HepG2 (cell line): ENCODE results near the gene MT1M. TPM values are rescaled to one million over a fixed set of nuclear protein-coding genes. Genes with fewer than 3 reads are reported as not detected.

Experiments used
- AKAP8 ChIP-seq: sonication (generic); formaldehyde crosslinking; IDR thresholded peaks from 2 replicates; pipeline ENCODE4 v1.5.1; 2020; ENCODE audit warnings: mild to moderate bottlenecking, missing genetic modification reagents
- ARNT2 ChIP-seq: sonication (generic); formaldehyde crosslinking; IDR thresholded peaks from 2 replicates; pipeline ENCODE4 v1.8.0; 2022; ENCODE audit warnings: mild to moderate bottlenecking, low read depth, missing genetic modification reagents, moderate library complexity
- CENPT ChIP-seq: sonication (generic); formaldehyde crosslinking; IDR thresholded peaks from 2 replicates; pipeline ENCODE4 v1.8.0; 2022; ENCODE audit warnings: low read depth, mild to moderate bottlenecking, moderate library complexity, missing genetic modification reagents
- ERF ChIP-seq: IDR thresholded peaks from 2 replicates; pipeline ENCODE4 v1.6.1; 2018; ENCODE audit warnings: missing biosample characterization, missing genetic modification reagents
- ESRRA ChIP-seq: sonication (generic); formaldehyde crosslinking; IDR thresholded peaks from 2 replicates; pipeline ENCODE4 v1.5.1; 2020; ENCODE audit warnings: mild to moderate bottlenecking, low read depth, missing genetic modification reagents
- HNRNPL ChIP-seq: fragments of 200-400 bp; formaldehyde crosslinking; IDR thresholded peaks from 2 replicates; pipeline ENCODE4 v1.6.1; 2017; ENCODE audit warnings: mild to moderate bottlenecking, low read depth, low read length
- KDM5A ChIP-seq: fragments of 200-600 bp; sonication (generic); IDR thresholded peaks from 2 replicates; pipeline ENCODE4 v1.7.0; 2018; ENCODE audit warnings: antibody characterized with exemption, mild to moderate bottlenecking, low read length, borderline replicate concordance
- KMT2B ChIP-seq: IDR thresholded peaks from 2 replicates; pipeline ENCODE4 v1.6.1; 2016; ENCODE audit warnings: missing genetic modification reagents, missing compliant biosample characterization
- NR2F1 ChIP-seq, 2 experiments: fragments of 450-650 bp in 1 of 2; formaldehyde crosslinking in 1 of 2; IDR thresholded peaks; 2 replicates each; pipeline versions ENCODE4 v1.5.0 to v1.6.1; 2016 to 2020; ENCODE audit warnings: mild to moderate bottlenecking in 1 of 2, missing compliant biosample characterization in 1 of 2, missing genetic modification reagents in 1 of 2, moderate library complexity in 1 of 2
- NR3C1 ChIP-seq: sonication (generic); formaldehyde crosslinking; IDR thresholded peaks from 2 replicates; pipeline ENCODE4 v1.4.0; 2020; ENCODE audit warnings: missing genetic modification reagents
- POLR2G ChIP-seq: fragments of 200-400 bp; formaldehyde crosslinking; IDR thresholded peaks from 2 replicates; pipeline ENCODE4 v1.6.1; 2018; ENCODE audit warnings: mild to moderate bottlenecking, low read depth, low read length, moderate library complexity
- SP140L ChIP-seq: sonication (generic); formaldehyde crosslinking; IDR thresholded peaks from 2 replicates; pipeline ENCODE4 v1.4.0; 2020; ENCODE audit warnings: missing genetic modification reagents, borderline replicate concordance
- SP5 ChIP-seq: IDR thresholded peaks from 2 replicates; pipeline ENCODE4 v1.6.1; 2016; ENCODE audit warnings: low read depth, borderline replicate concordance
- TGIF2 ChIP-seq: IDR thresholded peaks from 2 replicates; pipeline ENCODE4 v1.6.1; 2016; ENCODE audit warnings: control low read depth, missing compliant biosample characterization
- ZFP36L1 ChIP-seq: sonication (generic); formaldehyde crosslinking; IDR thresholded peaks from 2 replicates; pipeline ENCODE4 v1.8.0; 2022; ENCODE audit warnings: mild to moderate bottlenecking, missing genetic modification reagents, moderate library complexity
- ZFX ChIP-seq: sonication (generic); formaldehyde crosslinking; IDR thresholded peaks from 2 replicates; pipeline ENCODE4 v1.4.0; 2020; ENCODE audit warnings: mild to moderate bottlenecking, low read depth, missing genetic modification reagents, moderate library complexity
- ZHX1 ChIP-seq: sonication (generic); formaldehyde crosslinking; IDR thresholded peaks from 2 replicates; pipeline ENCODE4 v1.8.1; 2022; ENCODE audit warnings: low read depth, mild to moderate bottlenecking, missing genetic modification reagents
- ZNF160 ChIP-seq: sonication (generic); formaldehyde crosslinking; IDR thresholded peaks from 2 replicates; pipeline ENCODE4 v1.8.0; 2022; ENCODE audit warnings: mild to moderate bottlenecking, inconsistent platforms, missing genetic modification reagents
- ZNF292 ChIP-seq: sonication (generic); formaldehyde crosslinking; IDR thresholded peaks from 2 replicates; pipeline ENCODE4 v1.8.1; 2022; ENCODE audit warnings: mild to moderate bottlenecking, low read depth, missing genetic modification reagents, borderline replicate concordance
- ZNF441 ChIP-seq: sonication (generic); formaldehyde crosslinking; IDR thresholded peaks from 2 replicates; pipeline ENCODE4 v1.7.0; 2021; ENCODE audit warnings: missing genetic modification reagents, borderline replicate concordance
- ZNF546 ChIP-seq: sonication (generic); formaldehyde crosslinking; conservative IDR thresholded peaks from 2 replicates; pipeline ENCODE4 v1.8.1; 2023; ENCODE audit warnings: mild to moderate bottlenecking, missing genetic modification reagents
- polyA plus RNA-seq, 8 experiments: library from polyadenylated mRNA; depleted of rRNA in 3 of 8; stranded (reverse) in 7 of 8; unstranded in 1 of 8; fragments of >200 nt; fragmentation: Illumina TruSeq in 4 of 8; extraction: Trizol in 4 of 8; gene quantifications; 2 replicates each; pipeline versions ENCODE4 v1.2.1 to v1.2.3, GENCODE V29; 2011 to 2016; ENCODE audit warnings: low read depth in 4 of 8, missing spikeins in 1 of 8, mixed read lengths in 1 of 8; ENCODE audit not compliant: insufficient read depth in 1 of 8
- total RNA-seq, 5 experiments: library from RNA; depleted of rRNA; stranded (reverse); fragments of >200 nt; fragmentation: Illumina TruSeq; extraction: Trizol; gene quantifications; 2 replicates each; pipeline ENCODE4 v1.2.3, GENCODE V29; 2016; ENCODE audit warnings: low read depth in 1 of 5
- TF ChIP-seq, protein P1 (sequence below): sonication (generic); formaldehyde crosslinking; IDR thresholded peaks from 2 replicates; pipeline ENCODE4 v1.4.0; 2020; ENCODE audit warnings: missing genetic modification reagents, borderline replicate concordance

Gene MT1M
- total and polyA plus RNA-seq, 2 of the 13 experiments (the other 11 are each of a cell fraction or from before 2014, with no cell fraction given), result 4.6 TPM; not detected in 1

- TF ChIP-seq, protein P1, sequence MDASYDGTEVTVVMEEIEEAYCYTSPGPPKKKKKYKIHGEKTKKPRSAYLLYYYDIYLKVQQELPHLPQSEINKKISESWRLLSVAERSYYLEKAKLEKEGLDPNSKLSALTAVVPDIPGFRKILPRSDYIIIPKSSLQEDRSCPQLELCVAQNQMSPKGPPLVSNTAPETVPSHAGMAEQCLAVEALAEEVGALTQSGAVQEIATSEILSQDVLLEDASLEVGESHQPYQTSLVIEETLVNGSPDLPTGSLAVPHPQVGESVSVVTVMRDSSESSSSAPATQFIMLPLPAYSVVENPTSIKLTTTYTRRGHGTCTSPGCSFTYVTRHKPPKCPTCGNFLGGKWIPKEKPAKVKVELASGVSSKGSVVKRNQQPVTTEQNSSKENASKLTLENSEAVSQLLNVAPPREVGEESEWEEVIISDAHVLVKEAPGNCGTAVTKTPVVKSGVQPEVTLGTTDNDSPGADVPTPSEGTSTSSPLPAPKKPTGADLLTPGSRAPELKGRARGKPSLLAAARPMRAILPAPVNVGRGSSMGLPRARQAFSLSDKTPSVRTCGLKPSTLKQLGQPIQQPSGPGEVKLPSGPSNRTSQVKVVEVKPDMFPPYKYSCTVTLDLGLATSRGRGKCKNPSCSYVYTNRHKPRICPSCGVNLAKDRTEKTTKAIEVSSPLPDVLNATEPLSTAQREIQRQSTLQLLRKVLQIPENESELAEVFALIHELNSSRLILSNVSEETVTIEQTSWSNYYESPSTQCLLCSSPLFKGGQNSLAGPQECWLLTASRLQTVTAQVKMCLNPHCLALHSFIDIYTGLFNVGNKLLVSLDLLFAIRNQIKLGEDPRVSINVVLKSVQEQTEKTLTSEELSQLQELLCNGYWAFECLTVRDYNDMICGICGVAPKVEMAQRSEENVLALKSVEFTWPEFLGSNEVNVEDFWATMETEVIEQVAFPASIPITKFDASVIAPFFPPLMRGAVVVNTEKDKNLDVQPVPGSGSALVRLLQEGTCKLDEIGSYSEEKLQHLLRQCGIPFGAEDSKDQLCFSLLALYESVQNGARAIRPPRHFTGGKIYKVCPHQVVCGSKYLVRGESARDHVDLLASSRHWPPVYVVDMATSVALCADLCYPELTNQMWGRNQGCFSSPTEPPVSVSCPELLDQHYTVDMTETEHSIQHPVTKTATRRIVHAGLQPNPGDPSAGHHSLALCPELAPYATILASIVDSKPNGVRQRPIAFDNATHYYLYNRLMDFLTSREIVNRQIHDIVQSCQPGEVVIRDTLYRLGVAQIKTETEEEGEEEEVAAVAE, result 0 out of 2 replicates have a peak, but pooled peaks have one; percentile 11
- TF ChIP-seq KMT2B (CRISPR knock-in tag) (peak; percentile 59), NR2F1 (CRISPR knock-in tag; IDR thresholded peaks at IDR 0.05) (no peak), ERF (peak; percentile 57; the same call in 1 of the 2 replicates), ZNF160 (no peak), SP140L (0 out of 2 replicates have a peak, but pooled peaks have one; percentile 43), POLR2G (0 out of 2 replicates have a peak, but pooled peaks have one; percentile 0), ZNF292 (CRISPR knock-in tag) (peak; percentile 34; the same call in 1 of the 2 replicates), ESRRA (CRISPR knock-in tag) (no peak), NR3C1 (no peak), HNRNPL (0 out of 2 replicates have a peak, but pooled peaks have one; percentile 12), SP5 (CRISPR knock-in tag) (no peak), CENPT (CRISPR knock-in tag) (no peak), AKAP8 (CRISPR knock-in tag) (no peak), ZHX1 (CRISPR knock-in tag) (0 out of 2 replicates have a peak, but pooled peaks have one; percentile 5), TGIF2 (CRISPR knock-in tag) (no peak), ARNT2 (no peak), ZNF546 (CRISPR knock-in tag) (no peak), ZFP36L1 (no peak), KDM5A (no peak), ZFX (CRISPR knock-in tag) (no peak), ZNF441 (CRISPR knock-in tag) (no peak)
These were observed 23.0 kb upstream of the MT1M start (continued) for GRCh38 chr16:56609463-56609921.
